Right renal cortex interstitium (tissue), 3 donors: ENCODE results near the gene SH3TC2. TPM values are rescaled to one million over a fixed set of nuclear protein-coding genes. Genes with fewer than 3 reads are reported as not detected.

Experiments
- DNase-seq, 3 donors: peaks; one replicate each; pipeline ENCODE4 v3.0.0-alpha.2; 2013; ENCODE audit warnings: low read depth in 3 of 3, low spot score in 2 of 3
- polyA plus RNA-seq, 3 donors: library from polyadenylated mRNA; unstranded; fragments of 120-200 nt; gene quantifications; one replicate each; pipeline ENCODE4 v1.2.1, GENCODE V29; 2013; ENCODE audit not compliant: insufficient read length in 3 of 3

Gene SH3TC2
- polyA plus RNA-seq, 3 donors = 0.75 to 0.88 (median 0.80) TPM

DNA sequence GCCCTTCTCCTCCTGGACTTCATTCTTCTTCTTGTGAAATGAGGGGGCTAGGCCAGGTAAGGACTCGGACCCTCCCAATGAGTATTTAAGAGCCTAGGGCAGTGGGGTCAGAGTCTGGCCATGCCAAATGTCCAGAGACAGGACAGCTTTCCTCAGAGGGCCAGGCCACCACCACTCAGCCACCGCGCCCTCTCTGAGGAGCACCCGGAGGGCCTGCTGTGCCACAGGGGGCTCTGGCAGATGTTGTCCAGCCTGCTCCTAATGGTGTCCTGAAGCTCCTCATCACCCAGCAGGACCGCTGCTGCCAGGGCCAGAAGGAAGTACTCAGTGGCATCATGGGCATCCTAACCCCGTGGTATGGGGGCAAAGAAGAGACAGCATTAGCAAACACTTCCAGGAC, 58.3 kb downstream of the SH3TC2 start:
- no peak for DNase-seq

DNA sequence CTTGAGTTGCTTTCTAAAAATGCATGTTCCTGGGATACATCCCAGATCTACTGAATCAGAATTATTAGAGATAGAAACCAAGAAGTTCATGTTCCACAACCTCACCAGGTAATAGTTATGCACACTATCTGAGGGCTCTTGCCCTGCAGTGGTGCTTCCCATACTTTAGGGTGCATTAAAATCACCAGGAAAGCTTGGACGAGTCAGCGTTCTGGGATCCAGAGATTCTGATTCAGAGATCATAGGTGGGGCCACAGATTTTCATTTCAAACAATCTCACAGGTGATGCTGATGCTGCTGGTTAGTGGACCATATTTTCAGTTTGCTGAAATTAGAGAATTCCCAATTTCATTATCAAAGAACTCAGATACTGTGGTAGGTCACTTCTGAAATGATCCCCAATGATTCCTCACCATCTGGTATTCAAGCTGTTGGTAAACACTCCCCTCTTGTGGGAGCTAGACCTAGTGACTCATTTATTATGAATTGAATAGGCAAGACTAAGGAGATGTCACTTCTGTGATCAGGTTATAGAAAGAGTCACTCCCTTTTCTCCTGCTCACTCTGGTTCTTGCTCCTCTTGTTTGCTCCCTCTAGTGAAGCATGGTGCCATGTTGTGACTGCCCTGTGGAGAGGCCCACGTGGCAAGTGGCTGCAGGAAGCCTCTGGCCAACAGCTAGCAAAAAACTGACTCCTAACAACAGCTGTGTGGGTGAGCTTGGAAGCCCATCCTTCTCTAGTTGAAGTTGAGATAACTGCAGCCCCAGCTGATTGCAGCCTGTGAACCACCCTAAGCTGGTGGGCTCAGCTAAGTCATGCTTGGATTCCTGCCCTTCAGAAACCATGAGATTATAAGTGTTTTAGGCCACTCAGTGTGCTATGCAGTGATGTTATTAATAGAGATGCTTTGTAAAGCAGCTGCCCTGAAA, 59.8 kb downstream of the SH3TC2 start:
- DNase-seq = no peak

DNA sequence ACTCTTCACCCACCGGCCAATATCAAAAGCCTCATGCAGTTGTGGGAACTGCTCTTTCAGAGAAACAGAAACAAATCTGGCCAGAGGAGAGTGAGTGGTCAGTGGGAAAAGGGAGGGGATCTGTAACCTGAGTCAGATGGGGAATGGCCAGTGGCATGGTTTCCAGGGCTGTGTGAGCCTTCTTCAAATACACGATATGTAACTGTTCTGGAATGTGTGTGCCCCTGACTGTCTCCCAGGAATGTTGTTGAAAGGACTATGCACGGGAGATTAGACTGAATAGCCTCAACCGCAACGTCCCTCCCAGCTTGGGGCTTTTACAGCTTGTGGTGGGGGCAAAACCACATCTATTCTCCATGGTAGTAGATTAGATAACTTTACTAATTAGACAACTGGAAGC, 60.8 kb downstream of the SH3TC2 start:
- peak; percentile 10 to 64 (median 21) for DNase-seq

DNA sequence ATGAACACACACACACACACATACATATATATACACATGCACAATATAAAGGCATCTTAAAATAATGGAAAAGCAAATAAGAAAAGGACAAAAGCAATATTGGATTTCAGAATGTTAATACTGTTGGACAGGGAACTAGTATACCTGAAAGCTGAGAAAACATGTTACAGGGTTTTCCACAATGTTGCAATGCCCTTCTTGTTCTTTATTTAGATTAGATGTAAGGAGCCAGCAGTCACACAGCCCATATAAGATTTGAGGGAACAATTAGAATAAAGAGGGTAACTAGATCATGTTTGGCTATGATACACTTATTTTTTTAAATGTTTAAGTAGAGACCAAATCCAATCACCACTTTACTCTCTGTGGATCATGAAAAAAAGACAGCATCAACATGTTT, 61.7 kb downstream of the SH3TC2 start:
- no peak for DNase-seq

DNA sequence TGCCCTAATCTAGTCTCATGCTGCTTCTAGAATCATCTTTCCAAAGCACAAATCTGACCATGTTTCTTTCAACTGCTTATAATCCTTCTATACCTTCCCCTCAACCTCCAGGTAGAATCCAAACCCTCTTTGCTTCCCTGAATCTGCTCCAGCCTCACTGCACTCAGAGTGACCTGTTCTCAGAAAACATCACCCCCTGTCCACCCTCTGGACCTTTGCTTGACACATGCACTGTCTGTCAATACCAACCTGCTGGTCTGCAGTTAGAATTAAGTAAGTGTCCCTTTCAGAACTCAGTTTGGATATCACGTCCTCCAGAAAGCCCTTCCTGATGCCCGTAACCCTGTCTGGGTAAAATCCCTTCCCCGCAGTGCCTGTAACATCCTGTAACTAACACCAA, 63.1 kb downstream of the SH3TC2 start:
- no peak for DNase-seq

DNA sequence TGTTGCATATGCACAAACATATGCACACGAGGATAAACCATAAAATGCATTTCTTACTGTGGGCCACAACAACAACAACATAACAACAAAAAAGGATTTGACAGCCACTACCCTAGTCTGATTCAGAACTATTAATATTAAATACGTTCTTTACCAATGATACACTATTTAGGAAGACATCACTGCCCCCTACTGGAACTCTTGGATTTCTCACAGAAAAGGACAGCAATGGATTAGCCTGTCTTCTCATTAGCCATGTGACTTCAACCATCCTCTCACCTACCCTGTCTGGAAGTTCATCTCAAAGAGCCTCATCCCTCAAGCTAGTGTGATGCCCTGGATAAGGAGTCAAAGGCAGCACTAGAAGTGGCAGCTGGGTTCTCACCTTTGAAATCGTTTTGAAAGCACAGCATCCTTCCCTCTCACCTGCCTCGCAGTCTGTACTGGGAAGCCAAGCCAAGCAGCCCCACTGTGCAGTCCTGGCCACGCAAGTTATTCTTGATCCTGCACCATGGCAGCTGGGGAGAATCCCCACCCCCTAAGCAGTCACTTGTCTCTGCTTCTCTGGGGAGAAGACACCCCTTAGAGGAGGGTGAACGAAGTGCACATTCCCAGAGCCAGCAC, 64.6 kb downstream of the SH3TC2 start:
- DNase-seq = no peak

DNA sequence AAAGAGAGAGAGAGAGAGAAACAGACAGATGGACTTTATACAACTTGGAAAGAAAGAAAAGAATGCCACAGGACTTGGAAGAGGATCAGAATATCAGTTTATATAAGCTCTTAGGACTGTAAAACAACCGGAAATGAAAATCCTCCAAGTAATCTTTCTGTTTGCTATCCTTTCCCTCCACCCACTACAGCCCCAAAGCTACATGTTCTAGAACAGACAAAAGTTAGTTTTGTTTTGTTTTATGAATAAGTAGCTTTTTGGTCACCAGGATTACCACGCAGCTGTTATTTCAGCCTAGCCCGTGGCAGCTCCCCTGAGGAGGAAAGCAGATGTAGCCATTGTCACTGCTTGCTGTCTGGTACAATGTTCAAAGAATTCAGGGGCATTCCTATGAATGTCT, 66.6 kb downstream of the SH3TC2 start:
- DNase-seq = no peak

- DNase-seq = no peak
These were observed 67.1 kb downstream of the SH3TC2 start for GRCh38 chr5:148995791-148996190.

GRCh38 chr5:148993283-148993936, 69.5 kb downstream of the SH3TC2 start:
- DNase-seq = no peak

DNA sequence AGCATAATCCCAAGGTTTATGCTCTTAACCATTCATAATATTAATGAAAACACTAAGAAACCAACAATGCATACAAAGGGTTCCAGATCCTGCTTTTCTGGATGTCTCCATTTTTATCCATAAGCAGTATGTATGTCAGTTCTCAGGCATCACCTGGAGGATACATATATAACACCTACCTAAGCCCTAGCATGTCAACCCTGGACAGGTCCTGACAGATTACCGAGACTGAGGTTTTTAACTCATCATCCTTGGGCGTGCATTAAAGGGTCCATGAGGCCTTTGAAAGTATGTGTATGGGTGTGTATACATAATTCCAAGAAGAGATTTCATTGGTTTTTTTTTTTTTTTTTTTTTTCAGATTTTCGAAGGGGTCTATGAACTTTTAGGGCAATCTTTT, 70.6 kb downstream of the SH3TC2 start:
- no peak for DNase-seq

DNA sequence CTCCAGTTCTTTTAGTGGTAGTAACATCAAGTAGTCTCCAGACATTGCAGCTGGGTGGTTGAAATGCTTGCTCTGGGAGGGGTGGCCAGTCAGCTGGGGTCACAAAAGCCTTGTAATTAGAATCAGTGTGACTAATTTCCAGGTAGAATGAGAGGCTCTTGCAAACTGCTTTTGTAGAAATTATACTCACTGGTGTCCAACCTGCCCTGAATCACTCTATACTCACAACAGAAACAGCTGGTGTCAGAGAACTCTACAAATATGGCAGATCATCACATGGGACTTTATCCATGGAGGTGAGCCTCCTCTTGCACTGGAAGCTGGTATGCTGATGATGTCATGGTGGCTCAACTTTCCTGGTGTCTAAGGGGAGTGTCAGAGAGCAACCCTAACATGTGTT, 71.3 kb downstream of the SH3TC2 start:
- no peak for DNase-seq

DNA sequence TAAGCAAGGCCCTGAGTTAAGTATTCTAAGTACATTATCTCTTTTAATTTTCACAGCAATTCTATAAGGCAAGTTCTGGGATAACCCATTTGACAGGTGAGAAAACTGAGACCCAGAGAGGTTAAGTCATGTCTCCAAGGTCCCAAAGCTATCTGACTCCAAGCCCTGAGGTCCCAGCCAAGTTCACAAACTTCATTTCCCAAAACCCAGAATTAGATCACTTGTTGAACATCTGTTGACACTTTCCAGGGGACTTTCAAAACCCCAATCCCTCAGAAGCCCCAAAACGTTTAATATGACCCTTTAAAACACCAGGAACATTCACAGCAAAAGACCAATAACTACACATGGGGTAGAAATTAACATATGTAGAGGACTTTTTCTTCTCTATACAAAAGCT, 72.0 kb downstream of the SH3TC2 start:
- no peak for DNase-seq

DNA sequence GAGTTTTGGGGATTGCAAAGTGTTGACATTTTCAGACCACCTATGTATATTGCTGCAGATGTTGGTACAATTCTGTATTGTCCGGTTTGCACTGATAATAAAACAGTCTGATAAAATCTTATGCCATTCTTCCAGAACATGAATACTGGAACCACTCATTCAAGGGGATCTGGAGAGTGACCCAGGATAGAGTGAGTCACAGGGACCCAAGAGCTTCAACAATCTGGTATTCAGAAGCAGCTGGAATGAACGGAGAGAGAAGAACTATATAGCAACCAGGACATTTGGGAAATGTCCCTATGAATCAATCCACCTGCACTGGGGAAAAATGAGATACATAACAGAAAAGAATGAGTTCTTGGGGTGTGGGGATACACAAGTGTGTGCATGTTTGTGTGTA, 73.3 kb downstream of the SH3TC2 start:
- DNase-seq = no peak

DNA sequence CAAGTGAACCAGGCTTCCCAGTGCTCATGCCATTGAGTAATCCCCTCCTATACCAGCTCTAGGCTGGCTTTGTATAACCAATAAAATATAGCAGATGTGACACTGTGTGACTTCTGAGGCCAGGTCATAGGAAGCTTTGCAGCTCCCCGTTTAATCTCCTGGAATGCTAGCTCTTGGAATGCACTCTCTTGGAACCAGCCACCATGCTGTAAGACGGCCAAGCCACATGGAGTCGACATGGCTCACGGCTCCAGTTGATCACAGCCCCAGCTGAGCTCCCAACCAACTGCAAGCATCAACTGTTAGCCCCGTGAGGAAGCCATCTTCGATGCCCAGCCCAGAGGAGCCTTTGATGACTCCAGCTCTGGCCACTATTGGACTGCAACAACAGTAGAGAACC, 74.5 kb downstream of the SH3TC2 start:
- DNase-seq = no peak

DNA sequence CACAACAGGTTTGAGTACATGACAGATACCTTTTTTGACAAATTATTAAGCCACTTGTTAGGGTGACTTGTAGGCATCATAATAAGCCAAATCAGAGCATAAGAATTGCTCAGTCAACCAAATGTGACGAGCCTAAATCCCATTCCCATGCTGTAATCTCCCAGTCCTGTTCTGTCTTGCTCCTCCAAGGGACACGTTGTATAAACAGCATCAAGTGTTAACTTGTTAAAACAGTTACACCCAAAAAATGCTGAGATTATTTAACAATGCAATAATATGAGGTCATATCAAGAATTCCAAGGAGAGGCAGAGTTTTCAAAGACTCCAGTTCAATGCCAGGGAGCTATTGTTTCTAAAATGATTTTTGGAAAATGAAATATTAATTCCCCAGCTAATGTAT, 76.2 kb downstream of the SH3TC2 start:
- no peak for DNase-seq

GRCh38 chr5:148984345-148984744, 78.5 kb downstream of the SH3TC2 start:
- no peak for DNase-seq

GRCh38 chr5:148981353-148981752, 81.5 kb downstream of the SH3TC2 start:
- no peak for DNase-seq

GRCh38 chr5:148980731-148981130, 82.1 kb downstream of the SH3TC2 start:
- DNase-seq = no peak

GRCh38 chr5:148979083-148979723, 83.7 kb downstream of the SH3TC2 start:
- DNase-seq = no peak

GRCh38 chr5:148978370-148979082, 84.3 kb downstream of the SH3TC2 start:
- no peak for DNase-seq
